IMR-90 (cell line): ENCODE data around the gene APOB.

Experiments used
- BHLHE40 ChIP-seq: fragments of 150-350 bp; IDR thresholded peaks from 2 replicates; pipeline ENCODE4 v1.6.1; 2016; ENCODE audit warnings: mild to moderate bottlenecking, low read depth, low read length
- CHD1 ChIP-seq: IDR thresholded peaks from 2 replicates; pipeline ENCODE4 v1.6.1; 2012; ENCODE audit warnings: low read depth, low read length, improper control_type of control experiment
- MAFK ChIP-seq: IDR thresholded peaks from 2 replicates; pipeline ENCODE4 v1.6.1; 2012; ENCODE audit warnings: low read depth, low read length, improper control_type of control experiment
- MAZ ChIP-seq: IDR thresholded peaks from 2 replicates; pipeline ENCODE4 v1.6.1; 2012; ENCODE audit warnings: low read depth, mild to moderate bottlenecking, low read length, improper control_type of control experiment, moderate library complexity, borderline replicate concordance
- MXI1 ChIP-seq: IDR thresholded peaks from 2 replicates; pipeline ENCODE4 v1.6.1; 2012; ENCODE audit warnings: low read depth, mild to moderate bottlenecking, low read length, moderate library complexity, borderline replicate concordance
- POLR2A ChIP-seq: IDR thresholded peaks from 2 replicates; pipeline ENCODE4 v1.6.1; 2012; ENCODE audit warnings: mild to moderate bottlenecking, low read depth, low read length
- RAD21 ChIP-seq: IDR thresholded peaks from 2 replicates; pipeline ENCODE4 v1.6.1; 2012; ENCODE audit warnings: low read length, improper control_type of control experiment
- RFX5 ChIP-seq: IDR thresholded peaks from 2 replicates; pipeline ENCODE4 v1.8.0; 2012; ENCODE audit warnings: low read depth, mild to moderate bottlenecking, low read length, moderate library complexity
- SMC3 ChIP-seq: fragments of 150-350 bp; IDR thresholded peaks from 2 replicates; pipeline ENCODE4 v1.6.1; 2016; ENCODE audit warnings: low read depth, mild to moderate bottlenecking, antibody characterized with exemption, low read length, moderate library complexity
- TF ChIP-seq, protein P1 (sequence below): conservative IDR thresholded peaks from 2 replicates; pipeline ENCODE4 v1.5.1; 2012; ENCODE audit warnings: mild to moderate bottlenecking, low read depth, low read length, improper control_type of control experiment
- TF ChIP-seq, protein P2 (sequence below): fragments of 150-350 bp; IDR thresholded peaks from 2 replicates; pipeline ENCODE4 v1.6.1; 2017; ENCODE audit warnings: mild to moderate bottlenecking, antibody characterized with exemption, low read length, low read depth
- TF ChIP-seq, protein P3 (sequence below): fragments of 150-350 bp; IDR thresholded peaks from 2 replicates; pipeline ENCODE4 v1.6.1; 2016; ENCODE audit warnings: low read depth, mild to moderate bottlenecking, low read length, moderate library complexity, borderline replicate concordance

DNA sequence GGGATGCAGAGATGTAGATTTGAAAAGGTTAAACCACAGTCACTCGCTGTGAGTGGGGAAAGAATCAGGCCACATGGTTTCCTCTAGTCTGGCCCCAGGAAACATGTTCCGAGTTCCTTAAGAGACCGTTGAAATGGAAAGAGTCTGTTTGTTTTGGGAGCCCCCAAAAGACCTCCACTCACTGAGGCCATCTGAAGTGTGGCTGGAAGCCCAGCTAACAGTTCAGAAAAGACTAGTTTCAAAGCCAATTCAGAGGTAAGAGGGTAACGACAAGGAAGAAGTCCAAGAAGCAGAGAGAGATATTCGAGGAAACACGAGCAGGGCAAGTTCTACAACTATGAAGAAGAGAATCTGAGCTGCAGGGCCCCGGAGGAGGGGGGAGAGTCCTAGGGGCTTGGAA is 61.0 kb downstream of the APOB start:
- TF ChIP-seq, protein P1, sequence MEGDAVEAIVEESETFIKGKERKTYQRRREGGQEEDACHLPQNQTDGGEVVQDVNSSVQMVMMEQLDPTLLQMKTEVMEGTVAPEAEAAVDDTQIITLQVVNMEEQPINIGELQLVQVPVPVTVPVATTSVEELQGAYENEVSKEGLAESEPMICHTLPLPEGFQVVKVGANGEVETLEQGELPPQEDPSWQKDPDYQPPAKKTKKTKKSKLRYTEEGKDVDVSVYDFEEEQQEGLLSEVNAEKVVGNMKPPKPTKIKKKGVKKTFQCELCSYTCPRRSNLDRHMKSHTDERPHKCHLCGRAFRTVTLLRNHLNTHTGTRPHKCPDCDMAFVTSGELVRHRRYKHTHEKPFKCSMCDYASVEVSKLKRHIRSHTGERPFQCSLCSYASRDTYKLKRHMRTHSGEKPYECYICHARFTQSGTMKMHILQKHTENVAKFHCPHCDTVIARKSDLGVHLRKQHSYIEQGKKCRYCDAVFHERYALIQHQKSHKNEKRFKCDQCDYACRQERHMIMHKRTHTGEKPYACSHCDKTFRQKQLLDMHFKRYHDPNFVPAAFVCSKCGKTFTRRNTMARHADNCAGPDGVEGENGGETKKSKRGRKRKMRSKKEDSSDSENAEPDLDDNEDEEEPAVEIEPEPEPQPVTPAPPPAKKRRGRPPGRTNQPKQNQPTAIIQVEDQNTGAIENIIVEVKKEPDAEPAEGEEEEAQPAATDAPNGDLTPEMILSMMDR = no peak
- TF ChIP-seq MAZ (no peak), POLR2A (no peak), SMC3 (no peak), RAD21 (no peak), MXI1 (no peak), RFX5 (no peak), CHD1 (no peak), MAFK (no peak), BHLHE40 (no peak)
- TF ChIP-seq, protein P2, sequence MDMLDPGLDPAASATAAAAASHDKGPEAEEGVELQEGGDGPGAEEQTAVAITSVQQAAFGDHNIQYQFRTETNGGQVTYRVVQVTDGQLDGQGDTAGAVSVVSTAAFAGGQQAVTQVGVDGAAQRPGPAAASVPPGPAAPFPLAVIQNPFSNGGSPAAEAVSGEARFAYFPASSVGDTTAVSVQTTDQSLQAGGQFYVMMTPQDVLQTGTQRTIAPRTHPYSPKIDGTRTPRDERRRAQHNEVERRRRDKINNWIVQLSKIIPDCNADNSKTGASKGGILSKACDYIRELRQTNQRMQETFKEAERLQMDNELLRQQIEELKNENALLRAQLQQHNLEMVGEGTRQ = no peak
- TF ChIP-seq, protein P3, sequence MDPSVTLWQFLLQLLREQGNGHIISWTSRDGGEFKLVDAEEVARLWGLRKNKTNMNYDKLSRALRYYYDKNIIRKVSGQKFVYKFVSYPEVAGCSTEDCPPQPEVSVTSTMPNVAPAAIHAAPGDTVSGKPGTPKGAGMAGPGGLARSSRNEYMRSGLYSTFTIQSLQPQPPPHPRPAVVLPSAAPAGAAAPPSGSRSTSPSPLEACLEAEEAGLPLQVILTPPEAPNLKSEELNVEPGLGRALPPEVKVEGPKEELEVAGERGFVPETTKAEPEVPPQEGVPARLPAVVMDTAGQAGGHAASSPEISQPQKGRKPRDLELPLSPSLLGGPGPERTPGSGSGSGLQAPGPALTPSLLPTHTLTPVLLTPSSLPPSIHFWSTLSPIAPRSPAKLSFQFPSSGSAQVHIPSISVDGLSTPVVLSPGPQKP = no peak
